Measurements from ENCODE around the gene SLU7. TPM values are rescaled to one million over a fixed set of nuclear protein-coding genes. Genes with fewer than 3 reads are reported as not detected.

The SLU7 gene
- total RNA-seq, 1 donor from 2014 or later, result 53.1 TPM

GRCh38 chr5:160398806-160399205 lies 20.1 kb downstream of the SLU7 start:
- peak overlapping the region; percentile 95 for H3K4me3 Mint-ChIP-seq (ENCODE audit: unreplicated experiment)
- DNase-seq (ENCODE audit: low spot score), result no peak
- no peak for TF ChIP-seq CTCF (IDR thresholded peaks at IDR 0.05; ENCODE audit: unreplicated experiment)
- no peaks in the 10 kb centered on the region for H3K9me3 Mint-ChIP-seq (ENCODE audit: unreplicated experiment)
- peak overlapping the region; percentile 93 for H3K27ac Mint-ChIP-seq (ENCODE audit: unreplicated experiment)
- peaks cover 2% of the 10 kb centered on the region for H3K27me3 Mint-ChIP-seq (ENCODE audit: unreplicated experiment)
- H3K4me1 Mint-ChIP-seq (ENCODE audit: unreplicated experiment), result peaks cover 10% of the 10 kb centered on the region
- peaks cover 9% of the 10 kb centered on the region for H3K36me3 Mint-ChIP-seq (ENCODE audit: low read depth, unreplicated experiment)

GRCh38 chr5:160397492-160397891 lies 21.4 kb downstream of the SLU7 start:
- TF ChIP-seq CTCF (IDR thresholded peaks at IDR 0.05; ENCODE audit: unreplicated experiment), result no peak
- no peak for DNase-seq (ENCODE audit: low spot score)
- Mint-ChIP-seq H3K4me1 (ENCODE audit: unreplicated experiment) (peaks cover 10% of the 10 kb centered on the region), H3K27ac (ENCODE audit: unreplicated experiment) (no peak overlapping the region), H3K9me3 (ENCODE audit: unreplicated experiment) (no peaks in the 10 kb centered on the region), H3K27me3 (ENCODE audit: unreplicated experiment) (peaks cover 2% of the 10 kb centered on the region), H3K36me3 (ENCODE audit: low read depth, unreplicated experiment) (no peaks in the 10 kb centered on the region), H3K4me3 (ENCODE audit: unreplicated experiment) (no peak overlapping the region)

- TF ChIP-seq CTCF (IDR thresholded peaks at IDR 0.05; ENCODE audit: unreplicated experiment), result no peak
- Mint-ChIP-seq H3K36me3 (ENCODE audit: low read depth, unreplicated experiment) (no peaks in the 10 kb centered on the region), H3K27ac (ENCODE audit: unreplicated experiment) (no peak overlapping the region), H3K4me1 (ENCODE audit: unreplicated experiment) (peaks cover 9% of the 10 kb centered on the region), H3K27me3 (ENCODE audit: unreplicated experiment) (peaks cover 2% of the 10 kb centered on the region), H3K9me3 (ENCODE audit: unreplicated experiment) (no peaks in the 10 kb centered on the region), H3K4me3 (ENCODE audit: unreplicated experiment) (no peak overlapping the region)
- DNase-seq (ENCODE audit: low spot score), result no peak
Measured at GRCh38 chr5:160395111-160395510, 23.8 kb downstream of the SLU7 start.

GRCh38 chr5:160390787-160391696 lies 27.8 kb downstream of the SLU7 start:
- peak; percentile 30 for TF ChIP-seq CTCF (IDR thresholded peaks at IDR 0.05; ENCODE audit: unreplicated experiment)
- Mint-ChIP-seq H3K36me3 (ENCODE audit: low read depth, unreplicated experiment) (peaks cover 6% of the 10 kb centered on the region), H3K4me3 (ENCODE audit: unreplicated experiment) (no peak overlapping the region), H3K9me3 (ENCODE audit: unreplicated experiment) (peaks cover 4% of the 10 kb centered on the region), H3K4me1 (ENCODE audit: unreplicated experiment) (no peaks in the 10 kb centered on the region), H3K27ac (ENCODE audit: unreplicated experiment) (no peak overlapping the region), H3K27me3 (ENCODE audit: unreplicated experiment) (no peaks in the 10 kb centered on the region)
- no peak for DNase-seq (ENCODE audit: low spot score)

- Mint-ChIP-seq H3K9me3 (ENCODE audit: unreplicated experiment) (peaks cover 4% of the 10 kb centered on the region), H3K4me3 (ENCODE audit: unreplicated experiment) (no peak overlapping the region), H3K36me3 (ENCODE audit: low read depth, unreplicated experiment) (peaks cover 6% of the 10 kb centered on the region), H3K4me1 (ENCODE audit: unreplicated experiment) (no peaks in the 10 kb centered on the region), H3K27me3 (ENCODE audit: unreplicated experiment) (no peaks in the 10 kb centered on the region), H3K27ac (ENCODE audit: unreplicated experiment) (no peak overlapping the region)
- no peak for TF ChIP-seq CTCF (IDR thresholded peaks at IDR 0.05; ENCODE audit: unreplicated experiment)
- no peak for DNase-seq (ENCODE audit: low spot score)
Measured at GRCh38 chr5:160387445-160387844, 31.4 kb downstream of the SLU7 start.

Measured in endothelial cell (in vitro differentiated cells).